ENCODE data around the gene TNRC6A. TPM values are rescaled to one million over a fixed set of nuclear protein-coding genes. Genes with fewer than 3 reads are reported as not detected.

The TNRC6A gene
- total RNA-seq, 2 experiments from 2014 or later = 38.1 to 60.3 TPM

DNA sequence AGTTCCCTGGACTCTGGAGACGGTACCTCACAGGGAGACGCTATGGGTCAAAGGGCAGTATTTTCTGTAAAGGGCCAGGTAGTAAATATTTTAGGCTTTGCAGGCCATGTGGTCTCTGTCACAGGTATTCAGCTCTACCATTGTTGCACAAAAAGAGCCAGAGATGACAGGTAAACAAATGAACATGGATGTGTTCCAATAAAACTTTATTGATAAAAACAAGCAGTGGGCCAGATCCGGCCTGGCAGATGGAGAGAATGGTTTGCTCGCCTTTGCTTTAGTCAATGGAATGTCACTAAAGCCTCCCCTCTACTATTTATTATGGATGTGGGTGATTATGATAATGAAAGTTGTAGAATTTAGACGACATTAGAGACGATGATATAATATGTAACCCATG, 107.4 kb downstream of the TNRC6A start:
- POLR2A ChIA-PET = no interaction called here
- Histone ChIP-seq H4K20me1 (ENCODE audit: insufficient read depth, low read length) (no peaks in the 10 kb centered on the region), H3K79me2 (ENCODE audit: insufficient read depth, low read depth, low read length) (no peaks in the 10 kb centered on the region), H3K4me2 (ENCODE audit: low read length) (no peak overlapping the region), H3K4me3 (ENCODE audit: low read depth, low read length, poor library complexity, severe bottlenecking) (no peak overlapping the region), H3K27ac (ENCODE audit: low read depth, low read length, poor library complexity, severe bottlenecking) (no peak overlapping the region), H2AFZ (ENCODE audit: low read length) (no peak overlapping the region), H3K9me2 (ENCODE audit: insufficient read depth, low read length) (no peaks in the 10 kb centered on the region), H3K9me3 (ENCODE audit: low read length) (no peaks in the 10 kb centered on the region), H3K4me1 (ENCODE audit: insufficient read depth, low read length, poor library complexity, severe bottlenecking) (no peaks in the 10 kb centered on the region), H3K36me3 (ENCODE audit: insufficient read depth, low read length) (no peaks in the 10 kb centered on the region)
- DNase-seq (ENCODE audit: low spot score) = no peak
- TF ChIP-seq, protein P1, sequence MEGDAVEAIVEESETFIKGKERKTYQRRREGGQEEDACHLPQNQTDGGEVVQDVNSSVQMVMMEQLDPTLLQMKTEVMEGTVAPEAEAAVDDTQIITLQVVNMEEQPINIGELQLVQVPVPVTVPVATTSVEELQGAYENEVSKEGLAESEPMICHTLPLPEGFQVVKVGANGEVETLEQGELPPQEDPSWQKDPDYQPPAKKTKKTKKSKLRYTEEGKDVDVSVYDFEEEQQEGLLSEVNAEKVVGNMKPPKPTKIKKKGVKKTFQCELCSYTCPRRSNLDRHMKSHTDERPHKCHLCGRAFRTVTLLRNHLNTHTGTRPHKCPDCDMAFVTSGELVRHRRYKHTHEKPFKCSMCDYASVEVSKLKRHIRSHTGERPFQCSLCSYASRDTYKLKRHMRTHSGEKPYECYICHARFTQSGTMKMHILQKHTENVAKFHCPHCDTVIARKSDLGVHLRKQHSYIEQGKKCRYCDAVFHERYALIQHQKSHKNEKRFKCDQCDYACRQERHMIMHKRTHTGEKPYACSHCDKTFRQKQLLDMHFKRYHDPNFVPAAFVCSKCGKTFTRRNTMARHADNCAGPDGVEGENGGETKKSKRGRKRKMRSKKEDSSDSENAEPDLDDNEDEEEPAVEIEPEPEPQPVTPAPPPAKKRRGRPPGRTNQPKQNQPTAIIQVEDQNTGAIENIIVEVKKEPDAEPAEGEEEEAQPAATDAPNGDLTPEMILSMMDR (conservative IDR thresholded peaks at IDR 0.05; ENCODE audit: low read length) = no peak
- TF ChIP-seq EZH2phosphoT487 (IDR thresholded peaks at IDR 0.05; ENCODE audit: borderline replicate concordance, low read depth, low read length) = no peak
- no TSS peak for BruUV-seq (replicated peaks)
- intact Hi-C loops (cut with micrococcal nuclease; ENCODE audit: unreplicated experiment) = no loop called here
- CTCF ChIA-PET (ENCODE audit: unreplicated experiment) = no interaction called here

DNA sequence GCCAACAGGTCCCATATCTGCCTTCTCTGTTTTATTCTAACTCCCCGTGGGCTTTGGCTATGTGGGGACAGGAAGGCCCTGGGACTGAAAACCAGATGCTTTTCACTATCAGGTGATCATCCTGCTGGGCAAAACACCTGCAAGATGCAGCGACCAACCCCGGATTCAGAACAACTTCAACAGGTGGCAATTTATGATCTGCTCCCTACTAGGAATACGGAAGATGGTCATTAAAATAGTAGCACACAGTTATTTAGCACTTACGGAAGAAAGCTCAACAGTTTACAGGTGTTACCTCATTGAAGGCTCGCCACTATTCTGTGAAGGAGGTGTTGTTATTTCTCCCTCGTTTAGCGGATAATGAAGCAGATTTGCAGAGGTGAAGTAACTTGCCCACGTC, 108.5 kb downstream of the TNRC6A start:
- no TSS peak for BruUV-seq (replicated peaks)
- no peaks in the 10 kb centered on the region for H4K20me1 ChIP-seq (ENCODE audit: insufficient read depth, low read length)
- no peaks in the 10 kb centered on the region for H3K79me2 ChIP-seq (ENCODE audit: insufficient read depth, low read depth, low read length)
- no peak overlapping the region for H3K4me2 ChIP-seq (ENCODE audit: low read length)
- no peak for TF ChIP-seq EZH2phosphoT487 (IDR thresholded peaks at IDR 0.05; ENCODE audit: borderline replicate concordance, low read depth, low read length)
- no peak for DNase-seq (ENCODE audit: low spot score)
- H3K4me1 ChIP-seq (ENCODE audit: insufficient read depth, low read length, poor library complexity, severe bottlenecking) = no peaks in the 10 kb centered on the region
- H3K9me3 ChIP-seq (ENCODE audit: low read length) = no peaks in the 10 kb centered on the region
- no peaks in the 10 kb centered on the region for H3K9me2 ChIP-seq (ENCODE audit: insufficient read depth, low read length)
- ChIA-PET CTCF (ENCODE audit: unreplicated experiment) (no interaction called here), POLR2A (no interaction called here)
- intact Hi-C loops (cut with micrococcal nuclease; ENCODE audit: unreplicated experiment) = no loop called here
- H3K36me3 ChIP-seq (ENCODE audit: insufficient read depth, low read length) = no peaks in the 10 kb centered on the region
- H2AFZ ChIP-seq (ENCODE audit: low read length) = no peak overlapping the region
- no peak overlapping the region for H3K27ac ChIP-seq (ENCODE audit: low read depth, low read length, poor library complexity, severe bottlenecking)
- H3K4me3 ChIP-seq (ENCODE audit: low read depth, low read length, poor library complexity, severe bottlenecking) = no peak overlapping the region

- TF ChIP-seq EZH2phosphoT487 (IDR thresholded peaks at IDR 0.05; ENCODE audit: borderline replicate concordance, low read depth, low read length) = no peak
- TF ChIP-seq, protein P1 (conservative IDR thresholded peaks at IDR 0.05; ENCODE audit: low read length) = no peak
- no peak for DNase-seq (ENCODE audit: low spot score)
- intact Hi-C loops (cut with micrococcal nuclease; ENCODE audit: unreplicated experiment) = no loop called here
- H3K27ac ChIP-seq (ENCODE audit: low read depth, low read length, poor library complexity, severe bottlenecking) = no peak overlapping the region
- H4K20me1 ChIP-seq (ENCODE audit: insufficient read depth, low read length) = no peaks in the 10 kb centered on the region
- no TSS peak for BruUV-seq (replicated peaks)
- no peaks in the 10 kb centered on the region for H3K4me1 ChIP-seq (ENCODE audit: insufficient read depth, low read length, poor library complexity, severe bottlenecking)
- ChIA-PET POLR2A (no interaction called here), CTCF (ENCODE audit: unreplicated experiment) (no interaction called here)
- H2AFZ ChIP-seq (ENCODE audit: low read length) = no peak overlapping the region
- no peaks in the 10 kb centered on the region for H3K36me3 ChIP-seq (ENCODE audit: insufficient read depth, low read length)
- no peaks in the 10 kb centered on the region for H3K9me2 ChIP-seq (ENCODE audit: insufficient read depth, low read length)
- H3K9me3 ChIP-seq (ENCODE audit: low read length) = no peaks in the 10 kb centered on the region
- no peaks in the 10 kb centered on the region for H3K79me2 ChIP-seq (ENCODE audit: insufficient read depth, low read depth, low read length)
- no peak overlapping the region for H3K4me3 ChIP-seq (ENCODE audit: low read depth, low read length, poor library complexity, severe bottlenecking)
- no peak overlapping the region for H3K4me2 ChIP-seq (ENCODE audit: low read length)
These were observed 109.3 kb downstream of the TNRC6A start for GRCh38 chr16:24838554-24839266.

Data from OCI-LY7 (cell line).